Fibroblast of pulmonary artery (primary cell): ENCODE results near the gene ASCL3.

Experiments
- DNase-seq: peaks from one replicate; pipeline ENCODE4 v3.0.0-alpha.2; 2010; ENCODE audit warnings: low read depth
- H3K4me3 ChIP-seq: replicated peaks from 2 replicates; pipeline ENCODE4 v1.5.1; 2011; ENCODE audit warnings: low read depth, mild to moderate bottlenecking, control low read depth, low read length, moderate library complexity
- TF ChIP-seq, protein P1 (sequence below): IDR thresholded peaks from 2 replicates; pipeline ENCODE4 v1.5.1; 2011; ENCODE audit warnings: mild to moderate bottlenecking, control low read depth, low read length, inconsistent platforms; ENCODE audit errors: missing control alignments

ASCL3 gene

DNA sequence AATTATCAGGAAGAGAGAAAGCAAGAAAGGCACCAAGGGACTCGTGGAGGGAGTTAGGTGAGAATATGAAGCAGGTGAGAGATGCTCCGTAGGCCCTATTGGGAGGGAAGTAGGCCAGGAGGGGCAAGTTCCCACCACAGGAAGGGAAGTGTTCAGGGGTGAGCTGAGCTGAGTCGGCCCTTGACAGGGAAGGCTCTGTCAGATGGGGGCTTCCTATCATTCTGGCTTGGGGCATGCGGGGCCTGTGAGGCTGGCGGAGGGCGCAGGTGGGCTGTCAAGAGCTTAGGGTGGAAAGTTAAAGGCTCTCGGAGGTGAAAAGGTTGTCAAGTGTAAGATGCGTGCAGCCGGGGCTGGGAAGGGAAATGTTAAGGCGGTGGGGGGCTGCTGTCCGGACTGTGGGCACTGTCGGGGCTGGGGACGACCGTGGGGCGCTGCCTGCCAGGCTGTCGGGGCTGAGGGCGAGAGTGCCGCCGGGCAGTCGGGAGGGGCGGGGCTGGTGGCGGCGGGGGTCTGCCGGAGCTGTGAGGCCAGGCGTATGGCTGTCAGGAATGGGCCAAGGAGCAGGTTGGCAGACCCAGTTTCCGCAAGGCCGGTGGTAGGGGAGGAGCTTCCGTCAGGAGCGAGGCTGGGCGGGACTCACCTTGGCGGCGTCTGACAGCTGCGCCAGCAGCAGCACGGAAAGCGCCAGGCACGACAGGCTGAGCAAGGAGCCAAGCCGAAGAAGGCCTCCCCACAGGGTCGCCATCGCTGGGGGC lies 20.9 kb upstream of the ASCL3 start:
- TF ChIP-seq, protein P1, sequence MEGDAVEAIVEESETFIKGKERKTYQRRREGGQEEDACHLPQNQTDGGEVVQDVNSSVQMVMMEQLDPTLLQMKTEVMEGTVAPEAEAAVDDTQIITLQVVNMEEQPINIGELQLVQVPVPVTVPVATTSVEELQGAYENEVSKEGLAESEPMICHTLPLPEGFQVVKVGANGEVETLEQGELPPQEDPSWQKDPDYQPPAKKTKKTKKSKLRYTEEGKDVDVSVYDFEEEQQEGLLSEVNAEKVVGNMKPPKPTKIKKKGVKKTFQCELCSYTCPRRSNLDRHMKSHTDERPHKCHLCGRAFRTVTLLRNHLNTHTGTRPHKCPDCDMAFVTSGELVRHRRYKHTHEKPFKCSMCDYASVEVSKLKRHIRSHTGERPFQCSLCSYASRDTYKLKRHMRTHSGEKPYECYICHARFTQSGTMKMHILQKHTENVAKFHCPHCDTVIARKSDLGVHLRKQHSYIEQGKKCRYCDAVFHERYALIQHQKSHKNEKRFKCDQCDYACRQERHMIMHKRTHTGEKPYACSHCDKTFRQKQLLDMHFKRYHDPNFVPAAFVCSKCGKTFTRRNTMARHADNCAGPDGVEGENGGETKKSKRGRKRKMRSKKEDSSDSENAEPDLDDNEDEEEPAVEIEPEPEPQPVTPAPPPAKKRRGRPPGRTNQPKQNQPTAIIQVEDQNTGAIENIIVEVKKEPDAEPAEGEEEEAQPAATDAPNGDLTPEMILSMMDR, result no peak
- peak overlapping the region; percentile 90 for H3K4me3 ChIP-seq
- peak; percentile 63 for DNase-seq

DNA sequence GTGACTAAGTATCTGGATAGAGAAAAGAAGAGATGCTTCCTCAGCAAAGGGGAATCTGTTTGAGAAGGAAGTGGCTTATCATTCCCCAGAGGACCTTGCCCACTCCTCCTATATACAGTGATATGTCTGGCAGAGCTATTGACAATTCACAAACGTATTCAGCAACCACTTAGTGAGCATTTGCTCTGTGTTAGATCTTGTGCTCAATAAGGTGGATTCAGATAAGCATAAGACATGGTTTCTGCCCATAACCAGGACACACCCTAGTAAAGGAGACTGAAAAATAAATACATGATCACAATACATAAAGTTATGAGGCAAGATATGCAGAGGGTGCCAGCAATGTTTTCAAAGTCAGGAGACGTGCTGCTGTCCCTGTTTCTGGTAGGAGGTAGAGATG lies 20.0 kb upstream of the ASCL3 start:
- peak overlapping the region; percentile 90 for H3K4me3 ChIP-seq
- TF ChIP-seq, protein P1, result no peak
- no peak for DNase-seq

GRCh38 chr11:8961401-8961800 lies 18.6 kb upstream of the ASCL3 start:
- no peak overlapping the region for H3K4me3 ChIP-seq
- DNase-seq, result no peak
- TF ChIP-seq, protein P1, result no peak

- no peak overlapping the region for H3K4me3 ChIP-seq
- TF ChIP-seq, protein P1, result peak; percentile 63
- peak; percentile 91 for DNase-seq
Observed at GRCh38 chr11:8959546-8960166, 16.8 kb upstream of the ASCL3 start.

DNA sequence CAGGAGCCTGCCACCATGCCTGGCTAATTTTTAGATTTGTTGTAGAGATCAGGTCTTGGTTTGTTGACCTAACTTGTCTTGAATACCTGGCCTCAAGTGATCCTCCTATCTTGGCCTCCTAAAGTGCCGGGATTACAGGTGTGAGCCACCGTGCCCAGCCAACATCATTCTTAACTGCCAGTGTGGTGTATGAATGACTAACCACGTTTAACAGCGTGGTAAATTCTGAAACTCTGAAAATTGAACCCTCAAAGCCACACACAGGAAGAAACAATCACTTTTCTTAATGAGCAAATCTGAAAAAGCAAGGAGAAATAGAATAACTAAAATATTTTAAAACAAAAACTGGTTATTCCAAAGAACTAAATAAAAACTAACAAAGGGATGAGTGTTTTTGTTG lies 14.0 kb upstream of the ASCL3 start:
- no peak for DNase-seq
- TF ChIP-seq, protein P1, result no peak
- H3K4me3 ChIP-seq, result no peak overlapping the region

DNA sequence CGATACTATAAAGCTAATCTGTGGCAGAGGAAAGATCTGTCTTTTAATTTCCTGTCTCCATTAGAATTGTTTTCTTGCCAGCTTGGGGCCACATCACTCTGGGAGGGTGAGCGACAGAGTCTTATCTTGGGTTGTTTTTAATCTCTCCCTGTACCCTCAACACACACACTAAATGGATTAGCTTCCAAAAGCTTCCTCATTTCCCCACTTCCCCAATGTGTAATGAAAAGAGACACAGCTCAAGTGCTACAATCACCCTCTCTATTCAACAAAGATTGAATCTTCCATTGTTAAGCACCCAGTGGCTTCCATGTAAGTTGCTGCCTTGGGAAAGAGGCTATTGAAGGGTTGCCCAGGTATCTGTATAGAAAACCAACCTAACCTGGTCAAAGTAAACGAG lies 6.1 kb upstream of the ASCL3 start:
- H3K4me3 ChIP-seq, result no peak overlapping the region
- DNase-seq, result no peak
- TF ChIP-seq, protein P1, result no peak
